Progenitor cell of endocrine pancreas (in vitro differentiated cells): ENCODE results near the gene PUDP. TPM values are rescaled to one million over a fixed set of nuclear protein-coding genes. Genes with fewer than 3 reads are reported as not detected.

Experiments used
- DNase-seq: peaks from one replicate; pipeline ENCODE4 v3.0.0; 2021; ENCODE audit warnings: low spot score; ENCODE audit not compliant: unreplicated experiment
- H3K27ac Mint-ChIP-seq: 2 replicates; pipeline ENCODE4 v1.8.0; 2021; ENCODE audit warnings: mild to moderate bottlenecking, moderate library complexity, mixed read lengths
- H3K27me3 Mint-ChIP-seq: 2 replicates; pipeline ENCODE4 v1.8.0; 2021; ENCODE audit warnings: mixed read lengths
- H3K36me3 Mint-ChIP-seq: 2 replicates; pipeline ENCODE4 v1.8.0; 2022; ENCODE audit warnings: mixed read lengths; ENCODE audit not compliant: insufficient read depth
- H3K4me1 Mint-ChIP-seq: 2 replicates; pipeline ENCODE4 v1.8.0; 2021; ENCODE audit warnings: low read depth, mixed read lengths
- H3K4me3 Mint-ChIP-seq: 2 replicates; pipeline ENCODE4 v1.8.0; 2021; ENCODE audit warnings: low read depth, mild to moderate bottlenecking, moderate library complexity, mixed read lengths
- H3K9me3 Mint-ChIP-seq: 2 replicates; pipeline ENCODE4 v1.8.0; 2021; ENCODE audit warnings: low read depth, mixed read lengths
- CTCF ChIP-seq: fragments of 200-600 bp; sonication (generic); IDR thresholded peaks from one replicate; pipeline ENCODE4 v1.5.0; 2021; ENCODE audit warnings: antibody characterized with exemption, mild to moderate bottlenecking; ENCODE audit not compliant: unreplicated experiment
- total RNA-seq: library from RNA; stranded (reverse); gene quantifications from 2 replicates; pipeline ENCODE4 v1.2.1, GENCODE V29; 2021

PUDP gene
- total RNA-seq, 1 donor from 2014 or later: 59.9 TPM

- H3K36me3 Mint-ChIP-seq: peaks cover 30% of the 10 kb centered on the region
- DNase-seq: no peak
- no peak for TF ChIP-seq CTCF
- H3K27me3 Mint-ChIP-seq: no peaks in the 10 kb centered on the region
- no peak overlapping the region for H3K27ac Mint-ChIP-seq
- H3K4me3 Mint-ChIP-seq: no peak overlapping the region
- peaks cover 23% of the 10 kb centered on the region for H3K4me1 Mint-ChIP-seq
- peaks cover 7% of the 10 kb centered on the region for H3K9me3 Mint-ChIP-seq
These were observed 78.4 kb downstream of the PUDP start for GRCh38 chrX:7069556-7069955.

DNA sequence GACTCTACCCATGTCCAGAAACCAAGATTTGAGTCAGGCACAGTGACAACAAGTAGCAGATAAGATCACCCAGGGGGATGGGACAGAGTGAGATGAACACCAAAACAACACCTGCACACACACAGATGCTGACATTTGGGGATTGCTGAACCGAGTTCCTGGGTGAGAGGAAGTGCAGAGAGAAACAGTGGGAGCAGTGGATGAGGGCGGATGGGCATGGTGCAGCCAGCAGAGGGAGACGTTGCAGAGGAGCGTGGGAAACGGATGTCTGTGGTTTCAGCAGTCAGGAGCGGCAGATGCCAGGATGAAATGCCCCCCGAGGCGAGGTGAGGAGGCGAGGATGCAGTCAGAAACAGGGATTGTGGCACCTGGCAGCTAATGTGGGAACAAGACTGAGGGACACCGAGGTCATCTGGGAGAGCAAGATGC, 79.0 kb downstream of the PUDP start:
- Mint-ChIP-seq H3K9me3 (peaks cover 7% of the 10 kb centered on the region), H3K27ac (peak overlapping the region; percentile 46), H3K36me3 (peaks cover 34% of the 10 kb centered on the region), H3K4me1 (peaks cover 17% of the 10 kb centered on the region), H3K27me3 (no peaks in the 10 kb centered on the region), H3K4me3 (no peak overlapping the region)
- TF ChIP-seq CTCF: peak; percentile 32
- DNase-seq: no peak

- Mint-ChIP-seq H3K4me1 (peaks cover 15% of the 10 kb centered on the region), H3K36me3 (peaks cover 37% of the 10 kb centered on the region), H3K4me3 (no peak overlapping the region), H3K9me3 (peaks cover 8% of the 10 kb centered on the region), H3K27me3 (no peaks in the 10 kb centered on the region), H3K27ac (no peak overlapping the region)
- no peak for TF ChIP-seq CTCF
- no peak for DNase-seq
These were observed 80.7 kb downstream of the PUDP start for GRCh38 chrX:7067256-7067655.

GRCh38 chrX:7065473-7065872, 82.5 kb downstream of the PUDP start:
- H3K9me3 Mint-ChIP-seq: peaks cover 11% of the 10 kb centered on the region
- H3K4me1 Mint-ChIP-seq: peaks cover 11% of the 10 kb centered on the region
- no peak overlapping the region for H3K27ac Mint-ChIP-seq
- H3K4me3 Mint-ChIP-seq: no peak overlapping the region
- no peaks in the 10 kb centered on the region for H3K27me3 Mint-ChIP-seq
- no peak for TF ChIP-seq CTCF
- DNase-seq: no peak
- peaks cover 38% of the 10 kb centered on the region for H3K36me3 Mint-ChIP-seq

GRCh38 chrX:7062903-7063302, 85.0 kb downstream of the PUDP start:
- no peak for DNase-seq
- Mint-ChIP-seq H3K9me3 (peaks cover 11% of the 10 kb centered on the region), H3K36me3 (peaks cover 33% of the 10 kb centered on the region), H3K4me1 (peaks cover 3% of the 10 kb centered on the region), H3K27me3 (no peaks in the 10 kb centered on the region), H3K4me3 (no peak overlapping the region), H3K27ac (no peak overlapping the region)
- TF ChIP-seq CTCF: no peak
